Brain microvascular endothelial cell (primary cell): Measurements from ENCODE around the gene CDC42BPA.
"Not testable (repeated sequence)": the region's sequence is repeated elsewhere in the genome, so short reads cannot be mapped to it uniquely, and the experiment has no call there.

Source experiments
- DNase-seq: peaks from one replicate; pipeline ENCODE4 v3.0.0-alpha.2; 2020
- H3K27ac ChIP-seq: fragments of 250-450 bp; sonication (Bioruptor Pico); 2 replicates; pipeline ENCODE4 v1.5.1; 2020; ENCODE audit warnings: mild to moderate bottlenecking, moderate library complexity
- H3K27me3 ChIP-seq: fragments of 250-450 bp; sonication (Bioruptor Pico); replicated peaks from 2 replicates; pipeline ENCODE4 v1.5.1; 2020; ENCODE audit warnings: mild to moderate bottlenecking
- H3K36me3 ChIP-seq: fragments of 250-450 bp; sonication (Bioruptor Pico); replicated peaks from 2 replicates; pipeline ENCODE4 v1.5.1; 2020; ENCODE audit warnings: mild to moderate bottlenecking
- H3K4me3 ChIP-seq: 2 replicates; pipeline ENCODE4 v1.5.1; 2011; ENCODE audit warnings: low read depth, mild to moderate bottlenecking, control low read depth, low read length, moderate library complexity
- in situ Hi-C: cut with HindIII; loops from 2 replicates; pipeline ENCODE4 v1.10.0; 2017; ENCODE audit warnings: low sequenced_read_pairs, low pct_ligation_motif_present
- TF ChIP-seq, protein P1 (sequence below): IDR thresholded peaks from 2 replicates; pipeline ENCODE4 v1.5.1; 2011; ENCODE audit warnings: low read depth, mild to moderate bottlenecking, moderate library complexity, low read length, control low read depth, inconsistent platforms; ENCODE audit errors: missing control alignments

The CDC42BPA gene

DNA sequence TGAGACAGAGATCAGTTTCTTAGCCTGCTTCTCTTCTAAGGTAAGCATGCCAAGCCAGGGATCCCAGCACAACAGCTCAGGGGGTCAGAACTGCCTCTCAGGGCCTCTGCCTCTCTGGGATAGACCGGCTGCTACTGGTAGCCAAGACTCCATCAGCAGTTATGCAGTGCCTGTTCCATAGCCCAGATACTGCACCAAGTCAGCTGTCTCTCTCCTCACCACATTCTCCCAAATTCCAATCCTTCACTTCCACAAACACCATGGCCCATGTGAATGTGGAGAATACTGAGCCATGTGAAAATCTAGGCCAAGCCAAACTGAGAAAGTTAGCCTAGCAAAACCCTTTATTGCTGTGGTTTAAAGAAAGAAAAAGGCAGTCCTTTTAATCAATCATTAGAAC, 37.5 kb downstream of the CDC42BPA start:
- TF ChIP-seq, protein P1, sequence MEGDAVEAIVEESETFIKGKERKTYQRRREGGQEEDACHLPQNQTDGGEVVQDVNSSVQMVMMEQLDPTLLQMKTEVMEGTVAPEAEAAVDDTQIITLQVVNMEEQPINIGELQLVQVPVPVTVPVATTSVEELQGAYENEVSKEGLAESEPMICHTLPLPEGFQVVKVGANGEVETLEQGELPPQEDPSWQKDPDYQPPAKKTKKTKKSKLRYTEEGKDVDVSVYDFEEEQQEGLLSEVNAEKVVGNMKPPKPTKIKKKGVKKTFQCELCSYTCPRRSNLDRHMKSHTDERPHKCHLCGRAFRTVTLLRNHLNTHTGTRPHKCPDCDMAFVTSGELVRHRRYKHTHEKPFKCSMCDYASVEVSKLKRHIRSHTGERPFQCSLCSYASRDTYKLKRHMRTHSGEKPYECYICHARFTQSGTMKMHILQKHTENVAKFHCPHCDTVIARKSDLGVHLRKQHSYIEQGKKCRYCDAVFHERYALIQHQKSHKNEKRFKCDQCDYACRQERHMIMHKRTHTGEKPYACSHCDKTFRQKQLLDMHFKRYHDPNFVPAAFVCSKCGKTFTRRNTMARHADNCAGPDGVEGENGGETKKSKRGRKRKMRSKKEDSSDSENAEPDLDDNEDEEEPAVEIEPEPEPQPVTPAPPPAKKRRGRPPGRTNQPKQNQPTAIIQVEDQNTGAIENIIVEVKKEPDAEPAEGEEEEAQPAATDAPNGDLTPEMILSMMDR, result no peak
- no peak overlapping the region for H3K4me3 ChIP-seq
- no peaks in the 10 kb centered on the region for H3K36me3 ChIP-seq
- no peak overlapping the region for H3K27ac ChIP-seq
- H3K27me3 ChIP-seq, result no peaks in the 10 kb centered on the region
- in situ Hi-C loops, result no loop called here
- no peak for DNase-seq

- in situ Hi-C loops, H3K36me3 ChIP-seq, H3K4me3 ChIP-seq, H3K27me3 ChIP-seq, H3K27ac ChIP-seq, DNase-seq: not testable (repeated sequence)
Measured at GRCh38 chr1:227276156-227276693, 42.1 kb downstream of the CDC42BPA start.

- TF ChIP-seq, protein P1, result no peak
- in situ Hi-C loops, result no loop called here
- Histone ChIP-seq H3K4me3 (no peak overlapping the region), H3K36me3 (no peaks in the 10 kb centered on the region), H3K27ac (no peak overlapping the region), H3K27me3 (no peaks in the 10 kb centered on the region)
- no peak for DNase-seq
Measured at GRCh38 chr1:227273557-227273956, 44.7 kb downstream of the CDC42BPA start.

GRCh38 chr1:227272428-227272827, 45.9 kb downstream of the CDC42BPA start:
- Histone ChIP-seq H3K4me3 (no peak overlapping the region), H3K27me3 (no peaks in the 10 kb centered on the region), H3K36me3 (no peaks in the 10 kb centered on the region), H3K27ac (no peak overlapping the region)
- TF ChIP-seq, protein P1, result no peak
- in situ Hi-C loops, result no loop called here
- DNase-seq, result no peak

GRCh38 chr1:227270554-227270953, 47.7 kb downstream of the CDC42BPA start:
- H3K36me3 ChIP-seq, result no peaks in the 10 kb centered on the region
- TF ChIP-seq, protein P1, result no peak
- no peak for DNase-seq
- in situ Hi-C loops, result no loop called here
- no peaks in the 10 kb centered on the region for H3K27me3 ChIP-seq
- no peak overlapping the region for H3K27ac ChIP-seq
- no peak overlapping the region for H3K4me3 ChIP-seq

GRCh38 chr1:227268943-227269342, 49.3 kb downstream of the CDC42BPA start:
- Histone ChIP-seq H3K36me3 (no peaks in the 10 kb centered on the region), H3K27ac (no peak overlapping the region), H3K4me3 (no peak overlapping the region), H3K27me3 (no peaks in the 10 kb centered on the region)
- in situ Hi-C loops, result no loop called here
- TF ChIP-seq, protein P1, result no peak
- DNase-seq, result no peak
